HG03064 (cell line): ENCODE data around the gene SH3RF3.
"Not testable (repeated sequence)": the region's sequence is repeated elsewhere in the genome, so short reads cannot be mapped to it uniquely, and the experiment has no call there.

Source experiments
- ATAC-seq: cut with Tn5 transposase; IDR thresholded peaks from one replicate; pipeline ENCODE4 v1.9.1; 2021; ENCODE audit warnings: low read depth; ENCODE audit not compliant: unreplicated experiment

Gene SH3RF3

GRCh38 chr2:109213646-109214433, 84.8 kb downstream of the SH3RF3 start:
- peak; percentile 63 for ATAC-seq

DNA sequence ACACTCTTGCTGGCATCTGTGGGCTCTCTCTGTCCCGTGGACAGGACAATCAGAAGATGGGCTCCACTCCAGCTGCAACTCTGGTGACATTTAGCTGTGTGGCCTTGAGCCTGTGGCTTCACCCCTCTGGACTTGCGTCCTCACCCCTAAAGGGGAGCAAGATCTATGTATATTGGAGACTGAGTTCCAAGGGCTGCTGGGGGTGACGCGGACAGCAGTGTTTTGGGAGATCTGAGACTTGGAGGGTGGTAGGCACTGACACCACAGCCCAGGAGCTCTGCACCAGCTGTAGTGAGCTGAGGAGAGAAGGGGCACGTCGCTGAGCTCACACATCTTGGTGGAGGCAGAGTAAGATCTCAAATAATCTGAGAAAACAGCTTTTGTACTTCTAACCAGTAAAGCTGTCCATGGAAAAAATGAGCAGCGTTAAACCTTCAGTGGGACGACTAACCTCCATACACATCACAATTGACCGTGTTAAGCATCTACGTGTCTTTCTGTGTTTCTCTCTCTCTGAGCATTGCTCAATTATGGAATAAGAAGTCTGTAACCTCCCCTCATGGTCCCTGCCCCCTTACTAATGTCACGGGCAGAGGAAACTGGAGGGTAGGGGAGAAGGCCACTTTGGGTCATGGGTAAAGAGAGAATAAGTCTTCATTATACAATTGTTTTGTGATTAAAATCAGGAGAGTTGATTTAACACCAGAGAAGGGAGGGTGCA, 85.8 kb downstream of the SH3RF3 start:
- no peak for ATAC-seq

- no peak for ATAC-seq
These were observed 86.9 kb downstream of the SH3RF3 start for GRCh38 chr2:109215866-109216265.

- no peak for ATAC-seq
These were observed 87.3 kb downstream of the SH3RF3 start for GRCh38 chr2:109216332-109216731.

- ATAC-seq, result no peak
These were observed 88.5 kb downstream of the SH3RF3 start for GRCh38 chr2:109217362-109218086.

GRCh38 chr2:109218087-109218791, 89.2 kb downstream of the SH3RF3 start:
- peak; percentile 48 for ATAC-seq

GRCh38 chr2:109218792-109219126, 89.8 kb downstream of the SH3RF3 start:
- no peak for ATAC-seq

- ATAC-seq, result no peak
These were observed 91.9 kb downstream of the SH3RF3 start for GRCh38 chr2:109220860-109221259.

GRCh38 chr2:109221316-109221715, 92.3 kb downstream of the SH3RF3 start:
- not testable (repeated sequence) for ATAC-seq

- no peak for ATAC-seq
These were observed 93.4 kb downstream of the SH3RF3 start for GRCh38 chr2:109222422-109222821.

- no peak for ATAC-seq
These were observed 93.9 kb downstream of the SH3RF3 start for GRCh38 chr2:109222825-109223471.

DNA sequence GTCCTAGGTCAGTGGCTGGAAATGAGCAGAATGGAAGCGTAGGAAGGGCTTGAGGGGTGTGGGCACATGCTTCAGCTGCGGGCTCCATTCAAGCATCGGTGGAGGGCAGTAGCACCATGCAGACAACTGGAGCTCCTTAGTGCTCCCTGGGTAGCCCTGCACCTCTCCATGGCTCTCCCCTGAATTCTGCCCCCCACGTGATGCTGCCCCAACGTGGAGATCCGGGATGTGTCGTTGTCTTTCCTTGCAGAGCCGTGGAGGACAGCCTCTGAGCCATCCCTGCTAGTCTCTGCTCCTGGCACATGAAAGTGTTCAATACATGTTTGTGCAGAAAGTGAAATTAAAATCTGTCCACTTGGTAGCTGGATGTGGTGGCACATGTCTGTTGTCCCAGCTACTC, 94.5 kb downstream of the SH3RF3 start:
- no peak for ATAC-seq

DNA sequence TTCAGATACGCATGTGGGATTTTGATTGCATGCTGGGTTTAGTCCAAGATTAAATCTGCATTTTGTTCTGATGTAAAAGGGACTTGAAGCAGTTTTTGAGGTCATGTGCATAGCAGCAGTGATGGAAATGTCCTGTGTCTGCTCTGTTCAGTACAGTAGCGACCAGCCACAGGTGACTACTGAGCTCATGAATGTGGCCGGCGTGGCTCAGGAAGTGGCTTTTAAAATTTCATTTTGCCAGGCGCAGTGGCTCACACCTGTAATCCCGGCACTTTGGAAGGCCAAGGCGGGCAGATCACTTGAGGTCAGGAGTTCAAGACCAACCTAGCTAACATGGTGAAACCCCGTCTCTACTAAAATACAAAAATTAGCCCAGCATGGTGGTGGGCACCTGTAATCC, 95.3 kb downstream of the SH3RF3 start:
- not testable (repeated sequence) for ATAC-seq

- ATAC-seq, result no peak
These were observed 96.3 kb downstream of the SH3RF3 start for GRCh38 chr2:109225170-109225782.

GRCh38 chr2:109226128-109226527, 97.1 kb downstream of the SH3RF3 start:
- ATAC-seq, result no peak

DNA sequence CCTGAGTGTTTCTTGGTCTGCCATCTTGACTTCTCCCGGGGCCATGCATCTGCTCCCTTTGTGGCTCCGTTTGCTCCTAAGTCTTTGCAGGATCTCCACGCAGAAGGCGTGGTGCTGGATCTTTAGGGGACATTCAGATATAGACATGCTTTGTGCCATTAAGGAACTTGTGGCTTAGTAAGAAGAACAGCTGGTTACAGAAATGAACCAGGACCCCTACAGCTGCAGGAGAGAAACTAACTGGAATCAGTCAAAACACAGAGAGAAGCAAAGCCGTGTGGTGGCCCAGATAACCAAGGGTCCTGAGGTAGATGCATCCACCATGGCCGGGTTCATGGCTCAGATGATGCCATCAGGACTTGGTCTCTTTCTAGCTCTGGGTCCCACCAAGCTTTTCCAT, 97.6 kb downstream of the SH3RF3 start:
- no peak for ATAC-seq

GRCh38 chr2:109229094-109229675, 100.2 kb downstream of the SH3RF3 start:
- no peak for ATAC-seq

DNA sequence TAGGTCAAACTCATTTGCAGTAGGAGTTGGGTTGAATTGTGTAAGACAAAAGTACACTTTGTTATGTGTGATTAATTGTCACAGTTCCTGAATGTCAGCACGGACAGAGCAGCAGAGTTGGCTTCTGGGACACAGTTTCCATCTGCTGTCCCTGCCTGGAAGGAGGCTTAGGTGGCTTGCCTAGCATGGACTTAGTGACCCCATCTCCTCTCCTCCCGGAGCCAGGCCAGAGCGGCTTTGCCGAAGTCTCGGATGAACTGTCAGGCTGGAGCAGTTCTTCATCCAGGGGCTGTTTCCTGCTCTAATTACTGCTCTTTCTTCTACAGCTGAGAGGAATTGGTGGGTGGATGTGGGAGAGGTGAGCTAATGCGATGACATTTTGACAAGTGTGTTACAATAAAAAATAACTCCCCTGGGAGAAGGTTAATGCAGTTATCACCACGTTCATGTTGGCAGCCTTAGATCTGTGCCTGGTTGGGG, 102.0 kb downstream of the SH3RF3 start:
- no peak for ATAC-seq

DNA sequence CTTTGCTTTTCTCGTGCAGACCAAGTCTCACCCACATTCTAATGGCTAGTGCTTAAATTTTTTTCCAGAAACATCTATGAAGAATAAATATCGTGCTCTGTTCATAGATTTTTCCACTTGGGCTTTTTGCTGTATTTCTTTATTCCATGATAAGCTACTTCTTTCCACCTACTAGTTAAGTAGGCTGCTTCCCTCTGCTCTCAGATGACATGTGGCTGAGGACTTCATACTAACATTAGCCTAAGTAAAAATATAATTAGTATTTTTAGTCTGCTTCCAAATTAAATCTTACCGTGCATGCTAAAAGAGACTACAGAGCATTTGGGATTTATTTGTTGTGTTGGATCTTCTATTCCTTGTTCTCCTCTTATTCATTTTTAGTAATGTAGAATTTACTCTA, 102.4 kb downstream of the SH3RF3 start:
- ATAC-seq, result no peak
